Hepatocyte (in vitro differentiated cells): ENCODE data around the gene CYP1A2. TPM values are rescaled to one million over a fixed set of nuclear protein-coding genes. Genes with fewer than 3 reads are reported as not detected.
"Not testable (repeated sequence)": the region's sequence is repeated elsewhere in the genome, so short reads cannot be mapped to it uniquely, and the experiment has no call there.

ENCODE experiments used
- DNase-seq: peaks from one replicate; pipeline ENCODE4 v3.0.0-alpha.2; 2016; ENCODE audit warnings: low spot score
- H2AFZ ChIP-seq: fragments of 200-600 bp; sonication (generic); 2 replicates; pipeline ENCODE4 v1.6.0; 2016; ENCODE audit warnings: antibody characterized with exemption, mild to moderate bottlenecking
- H3K27ac ChIP-seq: fragments of 200-600 bp; sonication (generic); 2 replicates; pipeline ENCODE4 v1.5.1; 2016; ENCODE audit warnings: mild to moderate bottlenecking
- H3K27me3 ChIP-seq: fragments of 200-600 bp; sonication (generic); 2 replicates; pipeline ENCODE4 v1.6.1; 2016
- H3K36me3 ChIP-seq: fragments of 200-600 bp; sonication (generic); replicated peaks from 2 replicates; pipeline ENCODE4 v1.5.1; 2016; ENCODE audit warnings: low read depth; ENCODE audit not compliant: insufficient read depth
- H3K4me1 ChIP-seq: fragments of 200-600 bp; sonication (generic); 2 replicates; pipeline ENCODE4 v1.5.1; 2016; ENCODE audit warnings: mild to moderate bottlenecking, moderate library complexity; ENCODE audit not compliant: insufficient read depth
- H3K4me2 ChIP-seq: fragments of 200-600 bp; sonication (generic); 2 replicates; pipeline ENCODE4 v1.6.0; 2016
- H3K4me3 ChIP-seq: fragments of 200-600 bp; sonication (generic); 2 replicates; pipeline ENCODE4 v1.5.1; 2016; ENCODE audit warnings: mild to moderate bottlenecking
- H3K79me2 ChIP-seq: fragments of 200-600 bp; sonication (generic); 2 replicates; pipeline ENCODE4 v1.6.0; 2017; ENCODE audit warnings: mild to moderate bottlenecking
- H3K9me2 ChIP-seq: fragments of 200-600 bp; sonication (generic); replicated peaks from 2 replicates; pipeline ENCODE4 v1.6.0; 2017; ENCODE audit warnings: mild to moderate bottlenecking; ENCODE audit not compliant: insufficient read depth
- H3K9me3 ChIP-seq: fragments of 200-600 bp; sonication (generic); 2 replicates; pipeline ENCODE4 v1.5.1; 2016; ENCODE audit warnings: low read depth, mild to moderate bottlenecking
- H4K20me1 ChIP-seq: fragments of 200-600 bp; sonication (generic); 2 replicates; pipeline ENCODE4 v1.6.0; 2016; ENCODE audit warnings: mild to moderate bottlenecking; ENCODE audit not compliant: insufficient read depth, poor library complexity, severe bottlenecking
- CTCF ChIP-seq: fragments of 200-600 bp; sonication (generic); IDR thresholded peaks from 2 replicates; pipeline ENCODE4 v1.5.1; 2016; ENCODE audit warnings: antibody characterized with exemption, mild to moderate bottlenecking; ENCODE audit not compliant: poor library complexity
- EZH2 ChIP-seq: fragments of 200-600 bp; sonication (generic); IDR thresholded peaks from 2 replicates; pipeline ENCODE4 v1.6.1; 2016; ENCODE audit warnings: antibody characterized with exemption, mild to moderate bottlenecking, borderline replicate concordance
- EZH2phosphoT487 ChIP-seq: fragments of 200-600 bp; sonication (generic); IDR thresholded peaks from one replicate; pipeline ENCODE4 v1.6.1; 2018; ENCODE audit warnings: antibody characterized with exemption, mild to moderate bottlenecking, low read depth, moderate library complexity; ENCODE audit not compliant: unreplicated experiment, severe bottlenecking
- WGBS: methylation state at CpG from one replicate; pipeline ENCODE4 v1.1.6; 2016; ENCODE audit warnings: low lambda C conversion rate; ENCODE audit errors: missing lambda C conversion rate; 5-methylcytosine and 5-hydroxymethylcytosine counted together
- polyA plus RNA-seq: library from polyadenylated mRNA; unstranded; fragments of >200 nt; fragmentation: Nextera tagmentation; extraction: Ambion mirVana; gene quantifications from 2 replicates; pipeline ENCODE4 v1.2.1, GENCODE V29; 2016
- total RNA-seq: library from RNA; depleted of rRNA; stranded (reverse); fragments of >200 nt; gene quantifications from 2 replicates; pipeline ENCODE4 v1.2.3, GENCODE V29; 2014

Gene CYP1A2
- total and polyA plus RNA-seq, 2 experiments from 2014 or later, result 0.17 TPM; not detected in 1

GRCh38 chr15:74732846-74733245 lies 15.8 kb upstream of the CYP1A2 start:
- Histone ChIP-seq H3K4me2 (no peak overlapping the region), H3K4me1 (no peaks in the 10 kb centered on the region), H3K79me2 (no peaks in the 10 kb centered on the region), H3K9me3 (no peaks in the 10 kb centered on the region), H3K27ac (no peak overlapping the region), H4K20me1 (no peaks in the 10 kb centered on the region), H3K36me3 (no peaks in the 10 kb centered on the region), H3K9me2 (no peaks in the 10 kb centered on the region), H2AFZ (no peak overlapping the region), H3K4me3 (no peak overlapping the region), H3K27me3 (no peaks in the 10 kb centered on the region)
- no peak for DNase-seq
- WGBS, result 93% methylated on average over 5 of the region's 5 CpGs
- TF ChIP-seq CTCF (no peak), EZH2 (no peak), EZH2phosphoT487 (no peak)

- Histone ChIP-seq H3K79me2 (no peaks in the 10 kb centered on the region), H3K9me3 (no peaks in the 10 kb centered on the region), H3K4me1 (no peaks in the 10 kb centered on the region), H3K4me3 (no peak overlapping the region), H3K27me3 (no peaks in the 10 kb centered on the region), H3K4me2 (no peak overlapping the region), H3K36me3 (no peaks in the 10 kb centered on the region), H3K9me2 (no peaks in the 10 kb centered on the region), H3K27ac (no peak overlapping the region), H2AFZ (no peak overlapping the region), H4K20me1 (no peaks in the 10 kb centered on the region)
- WGBS, result 94% methylated on average over 3 of the region's 3 CpGs
- no peak for TF ChIP-seq CTCF
- TF ChIP-seq EZH2, result no peak
- no peak for TF ChIP-seq EZH2phosphoT487
- DNase-seq, result no peak
These were observed 15.4 kb upstream of the CYP1A2 start for GRCh38 chr15:74733269-74733668.

GRCh38 chr15:74735305-74735704 lies 13.3 kb upstream of the CYP1A2 start:
- Histone ChIP-seq H2AFZ (no peak overlapping the region), H3K27me3 (no peaks in the 10 kb centered on the region), H3K27ac (no peak overlapping the region), H3K4me2 (no peak overlapping the region), H4K20me1 (no peaks in the 10 kb centered on the region), H3K79me2 (no peaks in the 10 kb centered on the region), H3K36me3 (no peaks in the 10 kb centered on the region), H3K4me1 (no peaks in the 10 kb centered on the region), H3K9me3 (no peaks in the 10 kb centered on the region), H3K9me2 (no peaks in the 10 kb centered on the region), H3K4me3 (no peak overlapping the region)
- no peak for DNase-seq
- 81% methylated on average over 3 of the region's 3 CpGs for whole genome bisulfite sequencing
- TF ChIP-seq EZH2phosphoT487 (no peak), EZH2 (no peak), CTCF (no peak)

GRCh38 chr15:74738239-74738638 lies 10.4 kb upstream of the CYP1A2 start:
- H3K4me2 ChIP-seq, H3K27ac ChIP-seq, H3K9me3 ChIP-seq, H4K20me1 ChIP-seq, H3K4me1 ChIP-seq, H3K36me3 ChIP-seq, H3K27me3 ChIP-seq, H2AFZ ChIP-seq, DNase-seq, H3K9me2 ChIP-seq, H3K4me3 ChIP-seq, H3K79me2 ChIP-seq: not testable (repeated sequence)
- 72% methylated on average over 5 of the region's 5 CpGs for WGBS
